ENCODE data around the gene AUNIP.

The AUNIP gene

GRCh38 chr1:25820247-25821111 is 38.8 kb downstream of the AUNIP start (continued):
- TF ChIP-seq KLF1 (tag by site-specific recombination; IDR thresholded peaks at IDR 0.05) (no peak), ZNF837 (tag by site-specific recombination; IDR thresholded peaks at IDR 0.05) (no peak), ZNF366 (tag by site-specific recombination; conservative IDR thresholded peaks at IDR 0.05) (0 out of 2 replicates have a peak, but pooled peaks have one; percentile 11), ZNF561 (tag by site-specific recombination; IDR thresholded peaks at IDR 0.05; ENCODE audit: borderline replicate concordance) (no peak), ZNF518A (tag by site-specific recombination; conservative IDR thresholded peaks at IDR 0.05; ENCODE audit: low read depth) (no peak), ZNF335 (tag by site-specific recombination; conservative IDR thresholded peaks at IDR 0.05) (peak; percentile 75), ZNF621 (tag by site-specific recombination; IDR thresholded peaks at IDR 0.05) (no peak), ZSCAN16 (tag by site-specific recombination; IDR thresholded peaks at IDR 0.05) (no peak), ZNF423 (tag by site-specific recombination; IDR thresholded peaks at IDR 0.05) (no peak), FEZF1 (tag by site-specific recombination; IDR thresholded peaks at IDR 0.05) (no peak), ZNF571 (tag by site-specific recombination; IDR thresholded peaks at IDR 0.05) (no peak), ZNF24 (tag by site-specific recombination; IDR thresholded peaks at IDR 0.05) (peak; percentile 79; the same call in 1 of the 2 replicates), ZNF473 (tag by site-specific recombination; IDR thresholded peaks at IDR 0.05) (no peak), ZBTB7A (tag by site-specific recombination; IDR thresholded peaks at IDR 0.05; ENCODE audit: low read depth) (no peak), GLI2 (tag by site-specific recombination; IDR thresholded peaks at IDR 0.05; ENCODE audit: borderline replicate concordance, low read depth) (no peak), PRDM4 (tag by site-specific recombination; IDR thresholded peaks at IDR 0.05) (no peak), AEBP2 (tag by site-specific recombination; IDR thresholded peaks at IDR 0.05; ENCODE audit: borderline replicate concordance) (no peak), ZNF513 (tag by site-specific recombination; IDR thresholded peaks at IDR 0.05) (no peak), SCRT1 (tag by site-specific recombination; IDR thresholded peaks at IDR 0.05; ENCODE audit: borderline replicate concordance) (no peak), TRIM28 (IDR thresholded peaks at IDR 0.05; ENCODE audit: borderline replicate concordance, low read length) (no peak), CTCF (tag by site-specific recombination; IDR thresholded peaks at IDR 0.05) (no peak), ZNF121 (tag by site-specific recombination; IDR thresholded peaks at IDR 0.05) (no peak), ZNF707 (tag by site-specific recombination; IDR thresholded peaks at IDR 0.05) (no peak), GLI4 (tag by site-specific recombination; IDR thresholded peaks at IDR 0.05) (no peak), ZNF211 (tag by site-specific recombination; IDR thresholded peaks at IDR 0.05; ENCODE audit: low read depth) (no peak), ZNF76 (tag by site-specific recombination; IDR thresholded peaks at IDR 0.05; ENCODE audit: borderline replicate concordance, low read depth) (no peak), ZNF311 (tag by site-specific recombination; IDR thresholded peaks at IDR 0.05; ENCODE audit: borderline replicate concordance) (no peak), ZNF660 (tag by site-specific recombination; IDR thresholded peaks at IDR 0.05) (0 out of 2 replicates have a peak, but pooled peaks have one; percentile 8)
